WERI-Rb-1 (cell line): ENCODE measurements around the gene C12orf57.

Experiments used
- DNase-seq: peaks from one replicate; pipeline ENCODE4 v3.0.0-alpha.2; 2020
- H3K27ac ChIP-seq: fragments of 250-450 bp; sonication (Bioruptor Pico); 2 replicates; pipeline ENCODE4 v1.5.1; 2020; ENCODE audit warnings: mild to moderate bottlenecking, moderate library complexity
- H3K27me3 ChIP-seq: fragments of 250-450 bp; sonication (Bioruptor Pico); 2 replicates; pipeline ENCODE4 v1.5.1; 2021; ENCODE audit warnings: mild to moderate bottlenecking, low read depth, moderate library complexity; ENCODE audit not compliant: insufficient read depth, severe bottlenecking
- H3K36me3 ChIP-seq: fragments of 250-450 bp; sonication (Bioruptor Pico); 2 replicates; pipeline ENCODE4 v1.5.1; 2020; ENCODE audit warnings: mild to moderate bottlenecking, moderate library complexity
- H3K4me3 ChIP-seq: 2 replicates; pipeline ENCODE4 v1.5.1; 2011; ENCODE audit warnings: low read depth, mild to moderate bottlenecking, control low read depth, low read length
- H3K9me3 ChIP-seq: fragments of 250-450 bp; sonication (Bioruptor Pico); 2 replicates; pipeline ENCODE4 v1.5.1; 2021; ENCODE audit warnings: mild to moderate bottlenecking, moderate library complexity; ENCODE audit not compliant: severe bottlenecking
- TF ChIP-seq, protein P1 (sequence below): IDR thresholded peaks from 2 replicates; pipeline ENCODE4 v1.5.1; 2011; ENCODE audit warnings: low read depth, mild to moderate bottlenecking, control low read depth, inconsistent platforms, low read length

The C12orf57 gene

GRCh38 chr12:6950811-6951540 is 7.2 kb downstream of the C12orf57 start, which contains the start of gene PTPN6:
TSS of gene PTPN6 (plus strand) at chr12:6951356. CDS start at chr12:6951513, 157 bp downstream.
- no peak for DNase-seq
- H3K4me3 ChIP-seq, result no peak within 1 kb of the TSS
- no peaks in the 10 kb centered on the region for H3K27me3 ChIP-seq
- TF ChIP-seq, protein P1, sequence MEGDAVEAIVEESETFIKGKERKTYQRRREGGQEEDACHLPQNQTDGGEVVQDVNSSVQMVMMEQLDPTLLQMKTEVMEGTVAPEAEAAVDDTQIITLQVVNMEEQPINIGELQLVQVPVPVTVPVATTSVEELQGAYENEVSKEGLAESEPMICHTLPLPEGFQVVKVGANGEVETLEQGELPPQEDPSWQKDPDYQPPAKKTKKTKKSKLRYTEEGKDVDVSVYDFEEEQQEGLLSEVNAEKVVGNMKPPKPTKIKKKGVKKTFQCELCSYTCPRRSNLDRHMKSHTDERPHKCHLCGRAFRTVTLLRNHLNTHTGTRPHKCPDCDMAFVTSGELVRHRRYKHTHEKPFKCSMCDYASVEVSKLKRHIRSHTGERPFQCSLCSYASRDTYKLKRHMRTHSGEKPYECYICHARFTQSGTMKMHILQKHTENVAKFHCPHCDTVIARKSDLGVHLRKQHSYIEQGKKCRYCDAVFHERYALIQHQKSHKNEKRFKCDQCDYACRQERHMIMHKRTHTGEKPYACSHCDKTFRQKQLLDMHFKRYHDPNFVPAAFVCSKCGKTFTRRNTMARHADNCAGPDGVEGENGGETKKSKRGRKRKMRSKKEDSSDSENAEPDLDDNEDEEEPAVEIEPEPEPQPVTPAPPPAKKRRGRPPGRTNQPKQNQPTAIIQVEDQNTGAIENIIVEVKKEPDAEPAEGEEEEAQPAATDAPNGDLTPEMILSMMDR, result no peak
- H3K9me3 ChIP-seq, result no peaks in the 10 kb centered on the region
- H3K36me3 ChIP-seq, result no peaks in the 10 kb centered on the region; the same call in none of the 2 replicates
- H3K27ac ChIP-seq, result no peak within 1 kb of the TSS

- no peaks in the 10 kb centered on the region; the same call in 1 of the 2 replicates for H3K36me3 ChIP-seq
- no peak overlapping the region for H3K4me3 ChIP-seq
- H3K27me3 ChIP-seq, result no peaks in the 10 kb centered on the region
- H3K9me3 ChIP-seq, result no peaks in the 10 kb centered on the region
- TF ChIP-seq, protein P1, result no peak
- no peak overlapping the region for H3K27ac ChIP-seq
- no peak for DNase-seq
Observed at GRCh38 chr12:6951551-6952120, 7.8 kb downstream of the C12orf57 start.

GRCh38 chr12:6952121-6952862 is 8.5 kb downstream of the C12orf57 start:
- Histone ChIP-seq H3K36me3 (no peaks in the 10 kb centered on the region), H3K27ac (no peak overlapping the region), H3K4me3 (no peak overlapping the region), H3K9me3 (no peaks in the 10 kb centered on the region), H3K27me3 (no peaks in the 10 kb centered on the region)
- TF ChIP-seq, protein P1, result no peak
- DNase-seq, result no peak

DNA sequence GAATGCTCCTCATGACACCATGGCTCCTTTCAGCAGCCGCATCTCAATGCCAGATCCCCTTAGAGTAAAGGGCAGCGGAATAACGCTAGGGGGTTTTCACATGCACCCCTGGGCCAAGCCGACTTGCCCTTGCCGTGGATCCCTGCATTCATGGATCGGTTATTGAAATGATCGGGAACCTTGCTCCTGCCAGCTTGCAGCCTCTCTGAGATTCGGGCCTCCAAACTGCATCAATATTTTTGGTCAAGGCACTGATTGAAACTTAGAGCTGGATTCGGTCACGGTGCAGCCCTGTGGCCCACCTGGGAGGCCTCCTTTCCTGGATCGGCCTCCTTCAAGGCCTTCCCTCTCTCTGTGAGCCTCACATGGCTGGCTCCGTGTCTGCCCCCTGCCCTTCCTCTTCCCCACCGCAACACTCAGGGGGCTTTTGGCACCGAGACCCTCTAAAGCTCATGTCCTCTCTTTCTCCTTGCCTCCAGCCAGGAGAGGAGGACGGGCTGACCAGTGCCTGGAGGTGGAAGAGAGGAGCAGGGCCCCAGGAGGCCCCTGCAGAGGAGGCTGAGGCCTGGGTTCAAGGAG is 9.1 kb downstream of the C12orf57 start:
- DNase-seq, result no peak
- TF ChIP-seq, protein P1, result no peak
- no peaks in the 10 kb centered on the region for H3K36me3 ChIP-seq
- no peak overlapping the region for H3K27ac ChIP-seq
- no peaks in the 10 kb centered on the region for H3K9me3 ChIP-seq
- H3K4me3 ChIP-seq, result no peak overlapping the region
- H3K27me3 ChIP-seq, result no peaks in the 10 kb centered on the region

DNA sequence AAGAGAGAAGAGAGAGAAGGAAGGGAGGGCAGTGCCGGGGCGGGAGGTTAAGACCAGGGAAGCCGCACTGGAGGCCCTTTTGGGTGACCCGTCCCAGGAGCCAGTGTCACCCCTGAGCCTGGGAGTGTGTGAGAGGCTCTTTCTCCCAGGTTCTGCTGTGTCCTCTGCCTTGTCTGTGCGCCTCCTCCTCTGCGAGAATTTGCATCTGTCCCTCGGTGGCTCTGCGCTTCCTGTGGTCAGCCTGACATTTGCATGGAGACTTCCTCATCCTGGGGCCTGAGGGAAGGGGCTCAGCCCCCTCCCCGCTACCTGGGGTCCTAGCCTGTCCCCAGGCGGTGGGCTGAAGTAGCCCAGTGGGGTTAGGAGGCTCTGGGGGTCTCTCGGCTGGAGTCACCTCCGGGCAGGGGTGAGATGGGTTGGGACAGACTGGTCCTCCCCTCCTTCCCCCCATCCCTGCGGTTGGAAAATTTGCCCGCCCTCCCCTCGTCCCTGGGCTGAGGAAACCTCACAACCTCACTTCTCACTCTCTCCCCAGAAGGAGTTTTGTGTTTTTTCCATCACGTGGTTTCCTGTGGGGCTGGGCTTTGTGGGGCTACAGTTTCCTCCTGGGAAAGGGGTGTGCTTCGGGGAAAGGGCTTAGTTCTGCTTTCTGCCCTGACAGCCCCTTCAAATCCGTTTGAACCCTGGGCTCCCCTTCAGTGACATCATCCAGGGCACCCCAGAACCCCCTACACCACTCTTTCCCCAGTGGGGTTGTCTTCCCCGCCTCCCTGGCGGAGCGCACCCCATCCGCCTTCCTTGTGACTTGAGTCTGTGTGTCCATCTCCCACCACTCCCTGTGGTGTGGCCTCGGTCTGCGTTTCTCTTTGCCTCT is 9.9 kb downstream of the C12orf57 start:
- no peak overlapping the region for H3K4me3 ChIP-seq
- H3K27me3 ChIP-seq, result no peaks in the 10 kb centered on the region
- no peaks in the 10 kb centered on the region for H3K9me3 ChIP-seq
- no peaks in the 10 kb centered on the region for H3K36me3 ChIP-seq
- DNase-seq, result no peak
- TF ChIP-seq, protein P1, result no peak
- H3K27ac ChIP-seq, result no peak overlapping the region
